ENCODE results near the gene CSMD2.
A peak's percentile ranks its signal among the peaks of the same experiment; 100 is the strongest.
"Not testable (repeated sequence)": the region's sequence is repeated elsewhere in the genome, so short reads cannot be mapped to it uniquely, and the experiment has no call there.

The CSMD2 gene

GRCh38 chr1:34108269-34108668 lies 56.8 kb downstream of the CSMD2 start:
- no peak for DNase-seq (ENCODE audit: low spot score)

- no peak for DNase-seq (ENCODE audit: low spot score)
These were observed 63.9 kb downstream of the CSMD2 start for GRCh38 chr1:34101151-34101550.

GRCh38 chr1:34100332-34100731 lies 64.7 kb downstream of the CSMD2 start:
- DNase-seq (ENCODE audit: low spot score), result no peak

GRCh38 chr1:34092399-34092798 lies 72.6 kb downstream of the CSMD2 start:
- DNase-seq (ENCODE audit: low spot score), result not testable (repeated sequence)

- DNase-seq (ENCODE audit: low spot score), result no peak
These were observed 75.3 kb downstream of the CSMD2 start for GRCh38 chr1:34089731-34090130.

- no peak for DNase-seq (ENCODE audit: low spot score)
These were observed 77.0 kb downstream of the CSMD2 start for GRCh38 chr1:34087986-34088385.

GRCh38 chr1:34086561-34086960 lies 78.5 kb downstream of the CSMD2 start:
- DNase-seq (ENCODE audit: low spot score), result no peak

- no peak for DNase-seq (ENCODE audit: low spot score)
These were observed 81.1 kb downstream of the CSMD2 start for GRCh38 chr1:34083974-34084373.

- not testable (repeated sequence) for DNase-seq (ENCODE audit: low spot score)
These were observed 82.9 kb downstream of the CSMD2 start for GRCh38 chr1:34082085-34082670.

- DNase-seq (ENCODE audit: low spot score), result no peak
These were observed 86.6 kb downstream of the CSMD2 start for GRCh38 chr1:34078383-34078782.

GRCh38 chr1:34075576-34075975 lies 89.5 kb downstream of the CSMD2 start:
- no peak for DNase-seq (ENCODE audit: low spot score)

- DNase-seq (ENCODE audit: low spot score), result no peak
These were observed 91.9 kb downstream of the CSMD2 start for GRCh38 chr1:34073028-34073695.

GRCh38 chr1:34070201-34070836 lies 94.7 kb downstream of the CSMD2 start:
- DNase-seq (ENCODE audit: low spot score), result no peak

GRCh38 chr1:34066981-34067603 lies 97.9 kb downstream of the CSMD2 start:
- no peak for DNase-seq (ENCODE audit: low spot score)

GRCh38 chr1:34066166-34066565 lies 98.9 kb downstream of the CSMD2 start:
- no peak for DNase-seq (ENCODE audit: low spot score)

GRCh38 chr1:34065498-34065897 lies 99.5 kb downstream of the CSMD2 start:
- DNase-seq (ENCODE audit: low spot score), result no peak

GRCh38 chr1:34060901-34061415 lies 104.1 kb downstream of the CSMD2 start:
- DNase-seq (ENCODE audit: low spot score), result no peak

GRCh38 chr1:34060187-34060730 lies 104.8 kb downstream of the CSMD2 start:
- DNase-seq (ENCODE audit: low spot score), result no peak

- DNase-seq (ENCODE audit: low spot score), result peak; percentile 52
These were observed 107.5 kb downstream of the CSMD2 start for GRCh38 chr1:34057347-34058130.

GRCh38 chr1:34055818-34056217 lies 109.2 kb downstream of the CSMD2 start:
- no peak for DNase-seq (ENCODE audit: low spot score)

- DNase-seq (ENCODE audit: low spot score), result no peak
These were observed 110.1 kb downstream of the CSMD2 start for GRCh38 chr1:34054920-34055319.

GRCh38 chr1:34053660-34054059 lies 111.4 kb downstream of the CSMD2 start:
- DNase-seq (ENCODE audit: low spot score), result no peak
